ENCODE results near the gene SPINT3.

SPINT3 gene, protein sequence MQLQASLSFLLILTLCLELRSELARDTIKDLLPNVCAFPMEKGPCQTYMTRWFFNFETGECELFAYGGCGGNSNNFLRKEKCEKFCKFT

DNA sequence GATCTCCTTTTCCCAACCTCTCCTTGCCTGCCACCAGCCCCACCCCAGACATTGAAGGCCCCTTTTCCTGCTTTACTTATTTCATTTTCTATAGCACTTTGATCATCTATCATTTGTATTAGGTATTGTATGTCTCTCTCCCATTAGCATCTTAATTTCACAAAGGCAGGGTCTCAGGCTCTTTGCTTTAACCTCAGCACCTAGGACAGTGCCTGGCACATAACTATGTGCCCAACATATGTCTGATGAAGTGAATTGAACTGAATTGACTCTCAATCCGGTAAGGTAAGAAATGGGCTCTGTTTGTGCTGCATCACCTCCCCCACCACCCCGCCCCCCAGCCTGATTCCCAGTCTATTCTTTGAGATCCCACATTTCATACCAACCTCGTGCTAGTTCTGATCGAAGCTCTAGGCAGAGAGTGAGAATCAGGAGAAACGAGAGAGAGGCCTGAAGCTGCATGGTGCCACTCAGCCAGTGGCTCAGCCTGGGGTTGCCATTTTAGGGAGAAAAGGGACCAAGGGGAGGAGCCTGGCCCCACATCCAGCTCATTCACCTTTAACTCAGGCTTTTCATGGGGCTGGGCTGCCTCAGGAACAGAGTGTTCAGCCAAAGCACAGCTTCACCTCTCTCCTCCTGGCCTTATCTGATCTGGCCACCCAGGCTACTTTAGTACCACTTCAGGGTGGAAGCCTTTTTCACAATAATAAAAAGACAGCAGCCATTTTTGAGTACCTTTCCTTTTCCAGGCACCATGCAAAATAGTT lies at the start of gene SPINT3:
TSS of gene SPINT3 (minus strand) at position 476 of the 767 bp plus-strand sequence. CDS start at position 462, 14 bp downstream.
- in situ Hi-C loops (cut with MboI; ENCODE audit: low pct_unique_long_range_greater_than_20kb, low sequenced_read_pairs, unreplicated experiment) = no loop called here
- TF ChIP-seq, protein P1, sequence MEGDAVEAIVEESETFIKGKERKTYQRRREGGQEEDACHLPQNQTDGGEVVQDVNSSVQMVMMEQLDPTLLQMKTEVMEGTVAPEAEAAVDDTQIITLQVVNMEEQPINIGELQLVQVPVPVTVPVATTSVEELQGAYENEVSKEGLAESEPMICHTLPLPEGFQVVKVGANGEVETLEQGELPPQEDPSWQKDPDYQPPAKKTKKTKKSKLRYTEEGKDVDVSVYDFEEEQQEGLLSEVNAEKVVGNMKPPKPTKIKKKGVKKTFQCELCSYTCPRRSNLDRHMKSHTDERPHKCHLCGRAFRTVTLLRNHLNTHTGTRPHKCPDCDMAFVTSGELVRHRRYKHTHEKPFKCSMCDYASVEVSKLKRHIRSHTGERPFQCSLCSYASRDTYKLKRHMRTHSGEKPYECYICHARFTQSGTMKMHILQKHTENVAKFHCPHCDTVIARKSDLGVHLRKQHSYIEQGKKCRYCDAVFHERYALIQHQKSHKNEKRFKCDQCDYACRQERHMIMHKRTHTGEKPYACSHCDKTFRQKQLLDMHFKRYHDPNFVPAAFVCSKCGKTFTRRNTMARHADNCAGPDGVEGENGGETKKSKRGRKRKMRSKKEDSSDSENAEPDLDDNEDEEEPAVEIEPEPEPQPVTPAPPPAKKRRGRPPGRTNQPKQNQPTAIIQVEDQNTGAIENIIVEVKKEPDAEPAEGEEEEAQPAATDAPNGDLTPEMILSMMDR (IDR thresholded peaks at IDR 0.05; ENCODE audit: extremely low read depth, insufficient read depth, missing control alignments) = no peak
- DNase-seq (ENCODE audit: low spot score) = no peak

GRCh38 chr20:45564760-45565276 lies 49.4 kb upstream of the SPINT3 start:
- no peak for DNase-seq (ENCODE audit: low spot score)
- in situ Hi-C loops (cut with MboI; ENCODE audit: low pct_unique_long_range_greater_than_20kb, low sequenced_read_pairs, unreplicated experiment) = no loop called here
- TF ChIP-seq, protein P1 (IDR thresholded peaks at IDR 0.05; ENCODE audit: extremely low read depth, insufficient read depth, missing control alignments) = no peak

DNA sequence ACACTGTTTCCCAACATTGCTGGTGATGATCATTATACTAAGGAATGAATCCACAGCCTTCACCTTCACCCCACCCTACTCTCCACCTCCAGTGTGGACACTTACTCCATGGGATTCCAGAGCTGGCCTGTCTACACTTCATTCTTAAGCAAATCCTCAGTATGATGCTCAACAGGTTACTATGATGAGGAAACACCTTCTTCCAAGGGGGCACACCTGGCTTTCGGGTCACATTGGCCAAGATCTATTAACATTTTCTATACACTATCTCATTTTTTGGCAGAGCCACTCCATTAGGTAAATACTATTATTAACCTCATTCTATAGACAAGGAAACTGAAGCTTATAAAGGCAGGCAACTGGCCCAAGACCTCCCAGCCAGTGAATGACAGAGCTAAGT lies 39.8 kb upstream of the SPINT3 start:
- in situ Hi-C loops (cut with MboI; ENCODE audit: low pct_unique_long_range_greater_than_20kb, low sequenced_read_pairs, unreplicated experiment) = no loop called here
- TF ChIP-seq, protein P1 (IDR thresholded peaks at IDR 0.05; ENCODE audit: extremely low read depth, insufficient read depth, missing control alignments) = no peak

DNA sequence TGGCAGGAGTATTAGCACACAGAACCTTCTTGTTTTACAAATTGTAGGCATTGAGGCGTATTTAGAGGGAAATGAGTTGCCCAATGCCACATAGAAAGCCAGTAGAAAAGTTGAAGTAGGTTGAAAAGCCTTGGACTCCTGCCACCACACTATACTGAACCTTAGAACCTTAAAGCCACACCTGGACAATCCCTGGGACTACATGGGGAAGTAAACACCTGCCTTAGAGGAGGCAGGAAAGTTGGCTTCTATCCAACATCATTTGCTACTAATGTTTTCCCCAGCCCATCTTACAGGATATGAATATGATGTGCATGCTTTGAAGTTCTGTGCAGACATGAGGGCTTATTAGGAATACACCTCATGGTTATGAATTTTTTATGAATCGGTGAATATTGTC lies 37.0 kb upstream of the SPINT3 start:
- in situ Hi-C loops (cut with MboI; ENCODE audit: low pct_unique_long_range_greater_than_20kb, low sequenced_read_pairs, unreplicated experiment) = no loop called here
- no peak for DNase-seq (ENCODE audit: low spot score)
- TF ChIP-seq, protein P1 (IDR thresholded peaks at IDR 0.05; ENCODE audit: extremely low read depth, insufficient read depth, missing control alignments) = no peak

More for the DNA sequence above, 39.8 kb upstream of the SPINT3 start:
- no peak for DNase-seq (ENCODE audit: low spot score)

GRCh38 chr20:45550765-45551164 lies 35.3 kb upstream of the SPINT3 start:
- TF ChIP-seq, protein P1 (IDR thresholded peaks at IDR 0.05; ENCODE audit: extremely low read depth, insufficient read depth, missing control alignments) = no peak
- no peak for DNase-seq (ENCODE audit: low spot score)
- in situ Hi-C loops (cut with MboI; ENCODE audit: low pct_unique_long_range_greater_than_20kb, low sequenced_read_pairs, unreplicated experiment) = no loop called here

- DNase-seq (ENCODE audit: low spot score) = no peak
- in situ Hi-C loops (cut with MboI; ENCODE audit: low pct_unique_long_range_greater_than_20kb, low sequenced_read_pairs, unreplicated experiment) = no loop called here
- TF ChIP-seq, protein P1 (IDR thresholded peaks at IDR 0.05; ENCODE audit: extremely low read depth, insufficient read depth, missing control alignments) = no peak
Observed at GRCh38 chr20:45548410-45548809, 33.0 kb upstream of the SPINT3 start.

All from GM13977 (cell line).